ENCODE results near the gene ABLIM1.

ABLIM1 gene

DNA sequence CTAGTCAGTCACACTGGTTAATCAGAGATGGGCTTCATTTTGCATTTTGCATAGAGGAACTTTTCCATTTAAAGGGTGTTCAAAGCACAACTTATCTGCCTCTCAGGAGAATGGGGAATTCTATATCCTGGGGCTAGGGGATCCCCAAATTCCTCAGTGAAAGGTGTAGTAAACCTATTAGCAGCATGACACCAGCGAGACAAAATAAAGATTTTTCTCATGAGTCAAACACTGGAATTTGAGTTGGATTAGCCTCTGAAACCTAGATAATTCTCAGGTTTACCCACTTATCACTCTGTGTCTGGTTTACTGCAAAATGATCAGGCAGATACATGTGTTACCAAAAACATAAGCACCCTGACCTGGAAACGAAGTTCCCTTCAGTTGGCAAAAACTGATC is 255.8 kb downstream of the ABLIM1 start:
- Histone ChIP-seq H3K27me3 (ENCODE audit: low read depth, low read length) (peaks cover 11% of the 10 kb centered on the region; the same call in 1 of the 2 replicates), H3K79me2 (ENCODE audit: low read length) (no peaks in the 10 kb centered on the region), H3K9ac (ENCODE audit: low read length) (no peak overlapping the region)

DNA sequence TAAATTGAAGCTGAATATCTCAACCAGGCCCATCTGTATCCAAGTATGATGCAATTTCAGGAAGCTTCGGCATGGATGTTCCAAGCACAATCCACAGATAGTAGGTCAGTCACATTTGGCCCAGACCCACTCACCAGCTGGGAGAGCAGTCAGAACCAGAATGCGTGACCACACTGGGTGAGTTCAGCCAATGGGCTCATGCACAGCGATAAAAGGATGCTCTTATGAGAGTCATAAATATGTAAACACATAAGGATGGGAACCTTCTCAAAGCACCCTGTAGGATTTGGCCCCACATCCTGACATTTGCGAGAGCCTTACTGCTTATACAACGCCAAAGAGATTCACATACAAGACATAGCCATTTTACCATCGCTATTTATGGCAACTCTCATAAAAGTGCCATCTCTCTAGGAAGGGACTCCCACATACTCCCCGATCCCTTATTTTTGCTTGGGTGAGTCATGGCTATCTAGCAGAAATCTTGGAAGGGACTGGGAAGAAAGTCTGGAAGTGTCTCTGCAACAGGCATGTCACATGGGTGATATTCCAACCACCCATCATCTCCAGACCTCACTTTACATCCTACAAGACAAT is 256.8 kb downstream of the ABLIM1 start:
- Histone ChIP-seq H2AFZ (ENCODE audit: low read depth, low read length) (no peak overlapping the region), H3K27me3 (ENCODE audit: low read depth, low read length) (peaks cover 13% of the 10 kb centered on the region; the same call in 1 of the 2 replicates), H3K79me2 (ENCODE audit: low read length) (no peaks in the 10 kb centered on the region), H3K9me3 (ENCODE audit: insufficient read depth, low read length) (no peaks in the 10 kb centered on the region), H3K4me3 (ENCODE audit: low read length) (no peak overlapping the region), H3K4me2 (ENCODE audit: low read length) (no peak overlapping the region), H4K20me1 (ENCODE audit: insufficient read depth, low read length) (no peaks in the 10 kb centered on the region), H3K36me3 (replicated peaks; ENCODE audit: low read depth, low read length) (no peaks in the 10 kb centered on the region), H3K9ac (ENCODE audit: low read length) (no peak overlapping the region), H3K27ac (ENCODE audit: low read length) (no peak overlapping the region), H3K4me1 (ENCODE audit: low read length) (no peaks in the 10 kb centered on the region)
- TF ChIP-seq CTCF (IDR thresholded peaks at IDR 0.05; ENCODE audit: low read depth, low read length) (no peak), EZH2phosphoT487 (IDR thresholded peaks at IDR 0.05; ENCODE audit: low read depth) (no peak)

More for the DNA sequence above, 255.8 kb downstream of the ABLIM1 start:
- TF ChIP-seq CTCF (IDR thresholded peaks at IDR 0.05; ENCODE audit: low read depth, low read length) (no peak), EZH2phosphoT487 (IDR thresholded peaks at IDR 0.05; ENCODE audit: low read depth) (no peak)
- H4K20me1 ChIP-seq (ENCODE audit: insufficient read depth, low read length), result no peaks in the 10 kb centered on the region
- H3K36me3 ChIP-seq (replicated peaks; ENCODE audit: low read depth, low read length), result no peaks in the 10 kb centered on the region
- H2AFZ ChIP-seq (ENCODE audit: low read depth, low read length), result no peak overlapping the region
- H3K27ac ChIP-seq (ENCODE audit: low read length), result no peak overlapping the region
- H3K9me3 ChIP-seq (ENCODE audit: insufficient read depth, low read length), result no peaks in the 10 kb centered on the region
- H3K4me3 ChIP-seq (ENCODE audit: low read length), result no peak overlapping the region
- H3K4me1 ChIP-seq (ENCODE audit: low read length), result no peaks in the 10 kb centered on the region
- no peak overlapping the region for H3K4me2 ChIP-seq (ENCODE audit: low read length)

- peaks cover 13% of the 10 kb centered on the region; the same call in 1 of the 2 replicates for H3K27me3 ChIP-seq (ENCODE audit: low read depth, low read length)
- H3K4me1 ChIP-seq (ENCODE audit: low read length), result no peaks in the 10 kb centered on the region
- no peak overlapping the region for H3K9ac ChIP-seq (ENCODE audit: low read length)
Measured at GRCh38 chr10:114400091-114400490, 258.0 kb downstream of the ABLIM1 start.

GRCh38 chr10:114399576-114399975 is 258.5 kb downstream of the ABLIM1 start:
- H3K4me3 ChIP-seq (ENCODE audit: low read length), result no peak overlapping the region
- H3K27me3 ChIP-seq (ENCODE audit: low read depth, low read length), result peaks cover 13% of the 10 kb centered on the region; the same call in 1 of the 2 replicates
- H3K9ac ChIP-seq (ENCODE audit: low read length), result no peak overlapping the region
- no peaks in the 10 kb centered on the region for H3K9me3 ChIP-seq (ENCODE audit: insufficient read depth, low read length)
- H3K27ac ChIP-seq (ENCODE audit: low read length), result no peak overlapping the region
- H3K4me1 ChIP-seq (ENCODE audit: low read length), result no peaks in the 10 kb centered on the region
- no peaks in the 10 kb centered on the region for H3K79me2 ChIP-seq (ENCODE audit: low read length)
- TF ChIP-seq CTCF (IDR thresholded peaks at IDR 0.05; ENCODE audit: low read depth, low read length) (no peak), EZH2phosphoT487 (IDR thresholded peaks at IDR 0.05; ENCODE audit: low read depth) (no peak)
- no peak overlapping the region for H3K4me2 ChIP-seq (ENCODE audit: low read length)
- no peaks in the 10 kb centered on the region for H4K20me1 ChIP-seq (ENCODE audit: insufficient read depth, low read length)
- H2AFZ ChIP-seq (ENCODE audit: low read depth, low read length), result no peak overlapping the region
- no peaks in the 10 kb centered on the region for H3K36me3 ChIP-seq (replicated peaks; ENCODE audit: low read depth, low read length)

More at GRCh38 chr10:114400091-114400490, 258.0 kb downstream of the ABLIM1 start:
- Histone ChIP-seq H3K4me3 (ENCODE audit: low read length) (no peak overlapping the region), H4K20me1 (ENCODE audit: insufficient read depth, low read length) (no peaks in the 10 kb centered on the region), H3K4me2 (ENCODE audit: low read length) (no peak overlapping the region), H2AFZ (ENCODE audit: low read depth, low read length) (no peak overlapping the region), H3K27ac (ENCODE audit: low read length) (no peak overlapping the region), H3K79me2 (ENCODE audit: low read length) (no peaks in the 10 kb centered on the region), H3K9me3 (ENCODE audit: insufficient read depth, low read length) (no peaks in the 10 kb centered on the region), H3K36me3 (replicated peaks; ENCODE audit: low read depth, low read length) (no peaks in the 10 kb centered on the region)
- TF ChIP-seq EZH2phosphoT487 (IDR thresholded peaks at IDR 0.05; ENCODE audit: low read depth) (no peak), CTCF (IDR thresholded peaks at IDR 0.05; ENCODE audit: low read depth, low read length) (no peak)
